ENCODE data around the gene CX3CL1. TPM values are rescaled to one million over a fixed set of nuclear protein-coding genes. Genes with fewer than 3 reads are reported as not detected.

The CX3CL1 gene
- polyA plus RNA-seq, 1 donor (not counting 4 experiments of a cell fraction or from before 2014, with no cell fraction given): 0.47 TPM

DNA sequence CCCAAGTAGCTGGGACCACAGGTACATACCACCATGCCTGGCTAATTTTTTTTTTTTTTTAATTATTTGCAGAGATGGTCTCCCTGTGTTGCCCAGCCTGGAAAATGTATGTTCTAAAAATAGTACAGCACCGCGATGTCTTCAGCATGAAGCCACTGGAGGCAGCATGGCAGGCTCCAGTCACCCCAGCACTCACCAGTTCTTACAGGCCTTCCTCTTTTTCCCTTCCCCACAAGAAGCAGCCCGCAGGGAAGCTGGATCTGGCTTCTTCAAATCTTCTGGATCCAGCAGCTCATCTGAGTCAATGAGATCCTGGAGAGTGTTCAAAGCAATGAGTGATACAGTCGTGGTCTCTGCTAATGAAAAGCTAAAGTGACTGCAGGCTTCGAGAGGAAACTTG is 58.7 kb downstream of the CX3CL1 start:
- Histone ChIP-seq H3K4me2 (ENCODE audit: control insufficient read depth, extremely low read depth, insufficient read depth, low read depth, low read length) (no peak overlapping the region), H3K4me3 (ENCODE audit: control insufficient read depth in 2 of 3, extremely low read depth in 1 of 3, insufficient read depth in 2 of 3, low read depth in 1 of 3, low read length in 3 of 3) (no peak overlapping the region), H3K79me2 (ENCODE audit: control insufficient read depth, insufficient read depth, low read length) (no peaks in the 10 kb centered on the region), H3K9ac (ENCODE audit: control insufficient read depth, extremely low read depth, insufficient read depth, low read length) (no peak overlapping the region), H3K27ac (ENCODE audit: control insufficient read depth, insufficient read depth, low read length) (no peak overlapping the region), H2AFZ (ENCODE audit: control insufficient read depth, low read length) (no peak overlapping the region), H3K4me1 (ENCODE audit: control insufficient read depth, extremely low read depth, insufficient read depth, low read length) (no peaks in the 10 kb centered on the region), H3K27me3 (ENCODE audit: control insufficient read depth, extremely low read depth, insufficient read depth, low read length) (no peaks in the 10 kb centered on the region), H3K9me3 (ENCODE audit: control insufficient read depth, low read depth, low read length) (no peaks in the 10 kb centered on the region), H3K9me1 (ENCODE audit: control insufficient read depth, extremely low read depth, insufficient read depth, low read length) (no peaks in the 10 kb centered on the region), H3K36me3 (ENCODE audit: control insufficient read depth in 2 of 2, extremely low read depth in 1 of 2, insufficient read depth in 2 of 2, low read length in 2 of 2) (peaks cover 46 to 48% of the 10 kb centered on the region in 2 experiments), H4K20me1 (ENCODE audit: control insufficient read depth, extremely low read depth, insufficient read depth, low read length) (no peaks in the 10 kb centered on the region)
- FAIRE-seq: no peak
- no peak for DNase-seq (ENCODE audit: low read depth, low spot score)
- dilution Hi-C loops (cut with MboI; ENCODE audit: extremely low pct_ligation_motif_present, low sequenced_read_pairs): no loop called here
- no peak for TF ChIP-seq EZH2 (IDR thresholded peaks at IDR 0.05; ENCODE audit: low read length)
- TF ChIP-seq, protein P1, sequence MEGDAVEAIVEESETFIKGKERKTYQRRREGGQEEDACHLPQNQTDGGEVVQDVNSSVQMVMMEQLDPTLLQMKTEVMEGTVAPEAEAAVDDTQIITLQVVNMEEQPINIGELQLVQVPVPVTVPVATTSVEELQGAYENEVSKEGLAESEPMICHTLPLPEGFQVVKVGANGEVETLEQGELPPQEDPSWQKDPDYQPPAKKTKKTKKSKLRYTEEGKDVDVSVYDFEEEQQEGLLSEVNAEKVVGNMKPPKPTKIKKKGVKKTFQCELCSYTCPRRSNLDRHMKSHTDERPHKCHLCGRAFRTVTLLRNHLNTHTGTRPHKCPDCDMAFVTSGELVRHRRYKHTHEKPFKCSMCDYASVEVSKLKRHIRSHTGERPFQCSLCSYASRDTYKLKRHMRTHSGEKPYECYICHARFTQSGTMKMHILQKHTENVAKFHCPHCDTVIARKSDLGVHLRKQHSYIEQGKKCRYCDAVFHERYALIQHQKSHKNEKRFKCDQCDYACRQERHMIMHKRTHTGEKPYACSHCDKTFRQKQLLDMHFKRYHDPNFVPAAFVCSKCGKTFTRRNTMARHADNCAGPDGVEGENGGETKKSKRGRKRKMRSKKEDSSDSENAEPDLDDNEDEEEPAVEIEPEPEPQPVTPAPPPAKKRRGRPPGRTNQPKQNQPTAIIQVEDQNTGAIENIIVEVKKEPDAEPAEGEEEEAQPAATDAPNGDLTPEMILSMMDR (optimal IDR thresholded peaks at IDR 0.05 in 1 of 3, IDR thresholded peaks at IDR 0.05 in 1 of 3, conservative IDR thresholded peaks at IDR 0.05 in 1 of 3; ENCODE audit: extremely low read depth in 1 of 3, insufficient read depth in 2 of 3, low read length in 3 of 3): no peak

DNA sequence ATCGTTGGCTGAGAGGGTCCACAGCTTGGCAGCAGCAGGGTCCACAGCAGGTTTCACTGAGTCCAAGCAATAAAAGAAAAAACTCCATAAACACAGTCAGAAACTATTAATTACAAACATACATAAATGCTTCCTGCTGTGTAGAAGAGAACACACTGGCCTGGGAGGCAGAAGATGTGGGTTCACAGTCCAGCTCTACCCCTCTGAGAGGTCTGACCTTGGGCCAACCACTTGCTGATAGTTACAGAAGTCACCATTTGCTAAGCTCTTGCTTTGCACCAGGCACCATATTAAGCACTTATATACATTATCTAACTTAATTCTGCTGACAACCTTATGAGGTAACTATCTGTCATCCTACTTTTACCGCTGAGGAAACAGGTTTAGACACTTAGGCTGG is 60.2 kb downstream of the CX3CL1 start:
- DNase-seq (ENCODE audit: low read depth, low spot score): no peak
- Histone ChIP-seq H3K4me3 (ENCODE audit: control insufficient read depth in 2 of 3, extremely low read depth in 1 of 3, insufficient read depth in 2 of 3, low read depth in 1 of 3, low read length in 3 of 3) (no peak overlapping the region), H3K27ac (ENCODE audit: control insufficient read depth, insufficient read depth, low read length) (no peak overlapping the region), H3K9me3 (ENCODE audit: control insufficient read depth, low read depth, low read length) (no peaks in the 10 kb centered on the region), H3K36me3 (ENCODE audit: control insufficient read depth in 2 of 2, extremely low read depth in 1 of 2, insufficient read depth in 2 of 2, low read length in 2 of 2) (peaks cover 44 to 46% of the 10 kb centered on the region in 2 experiments), H3K4me2 (ENCODE audit: control insufficient read depth, extremely low read depth, insufficient read depth, low read depth, low read length) (no peak overlapping the region), H3K27me3 (ENCODE audit: control insufficient read depth, extremely low read depth, insufficient read depth, low read length) (no peaks in the 10 kb centered on the region), H4K20me1 (ENCODE audit: control insufficient read depth, extremely low read depth, insufficient read depth, low read length) (no peaks in the 10 kb centered on the region), H3K9ac (ENCODE audit: control insufficient read depth, extremely low read depth, insufficient read depth, low read length) (no peak overlapping the region), H2AFZ (ENCODE audit: control insufficient read depth, low read length) (no peak overlapping the region), H3K4me1 (ENCODE audit: control insufficient read depth, extremely low read depth, insufficient read depth, low read length) (no peaks in the 10 kb centered on the region), H3K9me1 (ENCODE audit: control insufficient read depth, extremely low read depth, insufficient read depth, low read length) (no peaks in the 10 kb centered on the region), H3K79me2 (ENCODE audit: control insufficient read depth, insufficient read depth, low read length) (no peaks in the 10 kb centered on the region)
- FAIRE-seq: no peak
- dilution Hi-C loops (cut with MboI; ENCODE audit: extremely low pct_ligation_motif_present, low sequenced_read_pairs): no loop called here
- no peak for TF ChIP-seq EZH2 (IDR thresholded peaks at IDR 0.05; ENCODE audit: low read length)
- TF ChIP-seq, protein P1 (optimal IDR thresholded peaks at IDR 0.05 in 1 of 3, IDR thresholded peaks at IDR 0.05 in 1 of 3, conservative IDR thresholded peaks at IDR 0.05 in 1 of 3; ENCODE audit: extremely low read depth in 1 of 3, insufficient read depth in 2 of 3, low read length in 3 of 3): no peak

Measured in keratinocyte (primary cell).